H1 (cell line): Measurements from ENCODE around the gene CPE. TPM values are rescaled to one million over a fixed set of nuclear protein-coding genes. Genes with fewer than 3 reads are reported as not detected.

Experiments
- CTCF ChIA-PET: fragments of 300-600 bp; sonication (Branson Sonifier 250); formaldehyde crosslinking; loops from one replicate; lab custom pipeline; 2021; ENCODE audit not compliant: partially characterized antibody; lab: Charles Lee
- POLR2A ChIA-PET: fragments of 300-600 bp; sonication (Branson Sonifier 250); formaldehyde crosslinking; loops from one replicate; lab custom pipeline; 2021; ENCODE audit warnings: inconsistent platforms; ENCODE audit not compliant: partially characterized antibody; lab: Charles Lee
- DNase-seq, 2 experiments: peaks; one replicate each; pipeline versions ENCODE4 v3.0.0 to v3.0.0-alpha.2; 2010 to 2022; ENCODE audit warnings: low spot score in 2 of 2, low read depth in 1 of 2, mixed read lengths in 1 of 2
- FAIRE-seq: peaks from 2 replicates; lab custom pipeline; 2011; peaks lifted over from hg19 to GRCh38; lab: Jason Lieb, UNC
- H2AFZ ChIP-seq: 2 replicates; pipeline ENCODE4 v1.8.1; 2012; ENCODE audit warnings: low read length, inconsistent platforms
- H2AK5ac ChIP-seq: 2 replicates; pipeline ENCODE4 v1.6.1; 2013; ENCODE audit warnings: low read depth, low read length
- H2BK120ac ChIP-seq: replicated peaks from 2 replicates; pipeline ENCODE3; 2013; ENCODE audit warnings: low read depth, low read length, inconsistent platforms
- H2BK12ac ChIP-seq: 2 replicates; pipeline ENCODE4 v1.6.1; 2013; ENCODE audit warnings: low read depth, low read length
- H2BK15ac ChIP-seq: 2 replicates; pipeline ENCODE4 v1.6.1; 2013; ENCODE audit warnings: low read length
- H2BK20ac ChIP-seq: 2 replicates; pipeline ENCODE4 v1.6.1; 2013; ENCODE audit warnings: low read length
- H2BK5ac ChIP-seq: 2 replicates; pipeline ENCODE4 v1.6.1; 2013; ENCODE audit warnings: low read depth, low read length
- H3K14ac ChIP-seq: 2 replicates; pipeline ENCODE4 v1.6.1; 2013; ENCODE audit warnings: inconsistent platforms; ENCODE audit not compliant: insufficient read length
- H3K18ac ChIP-seq: 2 replicates; pipeline ENCODE4 v1.6.1; 2013; ENCODE audit warnings: low read length; ENCODE audit errors: extremely low read depth
- H3K23ac ChIP-seq: 2 replicates; pipeline ENCODE4 v1.6.1; 2013; ENCODE audit warnings: inconsistent platforms; ENCODE audit not compliant: insufficient read length
- H3K23me2 ChIP-seq: 2 replicates; pipeline ENCODE4 v1.6.1; 2013; ENCODE audit warnings: low read depth, low read length
- H3K27ac ChIP-seq: 2 replicates; pipeline ENCODE4 v1.6.1; 2011; ENCODE audit warnings: low read depth, low read length, inconsistent platforms
- H3K27me3 ChIP-seq, 4 experiments: replicated peaks in 1 of 4; 1 replicate in 1 of 4; 2 replicates in 3 of 4; pipeline versions ENCODE4 v1.6.1 to v1.8.1; 2011 to 2013; ENCODE audit warnings: low read length in 3 of 4, mild to moderate bottlenecking in 3 of 4, inconsistent platforms in 2 of 4, mixed read lengths in 2 of 4, moderate library complexity in 1 of 4; ENCODE audit not compliant: control insufficient read depth in 3 of 4, insufficient read depth in 3 of 4; ENCODE audit errors: extremely low read depth in 1 of 4
- H3K36me3 ChIP-seq, 4 experiments: 2 replicates each; pipeline versions ENCODE4 v1.6.1 to v1.8.1; 2011 to 2013; ENCODE audit warnings: mild to moderate bottlenecking in 4 of 4, low read length in 3 of 4, moderate library complexity in 2 of 4, control low read depth in 1 of 4, inconsistent platforms in 1 of 4; ENCODE audit not compliant: insufficient read depth in 4 of 4, control insufficient read depth in 2 of 4
- H3K4ac ChIP-seq: replicated peaks from 2 replicates; pipeline ENCODE3; 2013; ENCODE audit warnings: low read length, low read depth, mixed read lengths, inconsistent platforms; ENCODE audit not compliant: insufficient read length
- H3K4me1 ChIP-seq, 4 experiments: replicated peaks in 1 of 4; 1 replicate in 1 of 4; 2 replicates in 3 of 4; pipeline versions ENCODE4 v1.6.1 to v1.8.1; 2011 to 2013; ENCODE audit warnings: low read length in 3 of 4, inconsistent platforms in 2 of 4, mixed read lengths in 1 of 4; ENCODE audit not compliant: insufficient read depth in 4 of 4, control insufficient read depth in 3 of 4
- H3K4me2 ChIP-seq, 2 experiments: 2 replicates each; pipeline versions ENCODE4 v1.6.1 to v1.8.1; 2011 to 2013; ENCODE audit warnings: low read depth in 2 of 2, low read length in 2 of 2, control low read depth in 1 of 2, inconsistent platforms in 1 of 2, mild to moderate bottlenecking in 1 of 2; ENCODE audit not compliant: insufficient read depth in 1 of 2
- H3K4me3 ChIP-seq, 4 experiments: fragments of 200-600, 300-600 bp in 1 of 4; sonication (generic), shearing (Covaris generic), sonication (Bioruptor Twin) in 1 of 4; 2 replicates each; pipeline versions ENCODE4 v1.5.1 to v1.8.1; 2011 to 2016; ENCODE audit warnings: low read length in 4 of 4, low read depth in 3 of 4, control low read depth in 2 of 4, inconsistent platforms in 2 of 4, mild to moderate bottlenecking in 2 of 4, mixed read lengths in 1 of 4, moderate library complexity in 1 of 4; ENCODE audit not compliant: insufficient read depth in 2 of 4; ENCODE audit errors: extremely low read depth in 1 of 4
- H3K56ac ChIP-seq: replicated peaks from 2 replicates; pipeline ENCODE3; 2013; ENCODE audit warnings: low read depth, mild to moderate bottlenecking, mixed read lengths, low read length, inconsistent platforms; ENCODE audit not compliant: insufficient read length
- H3K79me1 ChIP-seq: 2 replicates; pipeline ENCODE4 v1.6.1; 2013; ENCODE audit warnings: low read depth, low read length, control low read depth
- H3K79me2 ChIP-seq, 2 experiments: 2 replicates each; pipeline versions ENCODE4 v1.6.1 to v1.8.1; 2012 to 2013; ENCODE audit warnings: low read length in 2 of 2, mild to moderate bottlenecking in 2 of 2, inconsistent platforms in 1 of 2; ENCODE audit not compliant: insufficient read depth in 2 of 2, control insufficient read depth in 1 of 2
- H3K9ac ChIP-seq, 4 experiments: replicated peaks in 1 of 4; 1 replicate in 1 of 4; 2 replicates in 3 of 4; pipeline versions ENCODE4 v1.6.1 to v1.8.1; 2011 to 2013; ENCODE audit warnings: low read depth in 3 of 4, low read length in 3 of 4, control low read depth in 2 of 4, mild to moderate bottlenecking in 2 of 4, moderate library complexity in 2 of 4, inconsistent platforms in 1 of 4; ENCODE audit errors: extremely low read depth in 1 of 4
- H3K9me3 ChIP-seq, 2 experiments: 2 replicates each; pipeline versions ENCODE4 v1.6.1 to v1.8.1; 2012 to 2013; ENCODE audit warnings: mild to moderate bottlenecking in 2 of 2, moderate library complexity in 2 of 2, control low read depth in 1 of 2, inconsistent platforms in 1 of 2, low read depth in 1 of 2, low read length in 1 of 2, mixed read lengths in 1 of 2; ENCODE audit not compliant: insufficient read depth in 2 of 2
- H4K20me1 ChIP-seq, 2 experiments: replicated peaks in 1 of 2; 2 replicates each; pipeline versions ENCODE3 to v1.8.1; 2011 to 2013; ENCODE audit warnings: inconsistent platforms in 2 of 2, low read length in 2 of 2, mild to moderate bottlenecking in 1 of 2; ENCODE audit not compliant: insufficient read depth in 2 of 2, control insufficient read depth in 1 of 2
- H4K5ac ChIP-seq: 2 replicates; pipeline ENCODE4 v1.6.1; 2013; ENCODE audit warnings: low read length, low read depth, mixed read lengths, inconsistent platforms; ENCODE audit not compliant: insufficient read length
- H4K8ac ChIP-seq: 2 replicates; pipeline ENCODE4 v1.8.0; 2013; ENCODE audit warnings: mild to moderate bottlenecking, moderate library complexity, low read length, inconsistent platforms; ENCODE audit not compliant: insufficient read depth; ENCODE audit errors: extremely low read depth
- H4K91ac ChIP-seq: replicated peaks from 2 replicates; pipeline ENCODE3; 2013; ENCODE audit warnings: low read length, mixed read lengths, inconsistent platforms; ENCODE audit not compliant: insufficient read length
- SRF ChIP-seq: IDR thresholded peaks from 2 replicates; pipeline ENCODE4 v1.6.1; 2011; ENCODE audit warnings: mild to moderate bottlenecking, low read depth, low read length, moderate library complexity
- WGBS, 2 experiments: shearing (Covaris generic) in 1 of 2; methylation state at CpG; one replicate each; pipeline versions ENCODE4 v1.1.6 to v1.1.7; 2013 to 2015; ENCODE audit warnings: low lambda C conversion rate in 2 of 2, mixed read lengths in 2 of 2, inconsistent platforms in 1 of 2, low coverage in 1 of 2, missing lambda C conversion rate in 1 of 2; ENCODE audit not compliant: insufficient replicate concordance in 2 of 2, insufficient coverage in 1 of 2, insufficient read length in 1 of 2; ENCODE audit errors: extremely low coverage in 1 of 2, missing lambda C conversion rate in 1 of 2; 5-methylcytosine and 5-hydroxymethylcytosine counted together
- polyA plus RNA-seq, 7 experiments: library from polyadenylated mRNA; depleted of rRNA in 3 of 7; stranded (reverse) in 5 of 7; unstranded in 2 of 7; fragments of >200 nt in 5 of 7; fragments of 200-250 nt in 2 of 7; gene quantifications; 1 replicate in 5 of 7; 2 replicates in 1 of 7; 4 replicates in 1 of 7; pipeline versions ENCODE4 v1.2.1 to v1.2.3, GENCODE V29; 2011 to 2013; ENCODE audit warnings: missing spikeins in 2 of 7, mixed read lengths in 2 of 7
- total RNA-seq: library from RNA; stranded (reverse); fragmentation: NEBNext Ultra II Directional; extraction: Animal tissue kit (Norgen Biotek cat#: 25700); gene quantifications from 2 replicates; pipeline ENCODE4 v1.2.1, GENCODE V29; 2021

The CPE gene
- total and polyA plus RNA-seq, 2 of the 8 experiments (the other 6 are each of a cell fraction or from before 2014, with no cell fraction given), result 9.4 to 10.2 TPM

GRCh38 chr4:165539801-165540200 is 161.0 kb downstream of the CPE start:
- Histone ChIP-seq H3K9ac (no peak overlapping the region), H3K79me2 (no peaks in the 10 kb centered on the region), H3K36me3 (no peaks in the 10 kb centered on the region), H2BK12ac (no peak overlapping the region), H2BK120ac (no peak overlapping the region), H2BK20ac (no peak overlapping the region), H3K4me3 (no peak overlapping the region), H3K4me1 (no peaks in the 10 kb centered on the region), H3K23ac (no peak overlapping the region), H3K18ac (no peak overlapping the region), H2BK15ac (no peak overlapping the region), H3K4ac (no peak overlapping the region), H3K27me3 (no peaks in the 10 kb centered on the region), H3K56ac (no peak overlapping the region), H2AK5ac (no peak overlapping the region), H3K9me3 (no peaks in the 10 kb centered on the region), H2BK5ac (no peak overlapping the region), H2AFZ (no peak overlapping the region), H4K20me1 (no peaks in the 10 kb centered on the region), H3K79me1 (no peaks in the 10 kb centered on the region), H3K4me2 (no peak overlapping the region), H4K91ac (no peak overlapping the region), H3K27ac (no peak overlapping the region), H3K14ac (no peak overlapping the region), H4K8ac (no peak overlapping the region), H4K5ac (no peak overlapping the region), H3K23me2 (no peaks in the 10 kb centered on the region)
- ChIA-PET POLR2A (no interaction called here), CTCF (interaction anchor here (0.6 to 1.4 kb wide), 8 partner anchors 10 to 1446 kb away, joined by 3 to 7 read pairs (median 4); no protein-coding TSS in a partner anchor)
- TF ChIP-seq SRF, result no peak
- 91% methylated on average over 3 of the region's 3 CpGs; no CpG with 5 or more reads in 1 of the 2 experiments for WGBS, 2 experiments
- DNase-seq (no peak), FAIRE-seq (no peak)
